CD4-positive, alpha-beta T cell treated with Interleukin-12 subunit alpha and Interleukin-12 subunit beta, for 1 hour (primary cell): ENCODE measurements around the gene RHOA.
"Not testable (repeated sequence)": the region's sequence is repeated elsewhere in the genome, so short reads cannot be mapped to it uniquely, and the experiment has no call there.

Experiments used
- DNase-seq: peaks from one replicate; pipeline ENCODE4 v3.0.0-alpha.2; 2020

RHOA gene

DNA sequence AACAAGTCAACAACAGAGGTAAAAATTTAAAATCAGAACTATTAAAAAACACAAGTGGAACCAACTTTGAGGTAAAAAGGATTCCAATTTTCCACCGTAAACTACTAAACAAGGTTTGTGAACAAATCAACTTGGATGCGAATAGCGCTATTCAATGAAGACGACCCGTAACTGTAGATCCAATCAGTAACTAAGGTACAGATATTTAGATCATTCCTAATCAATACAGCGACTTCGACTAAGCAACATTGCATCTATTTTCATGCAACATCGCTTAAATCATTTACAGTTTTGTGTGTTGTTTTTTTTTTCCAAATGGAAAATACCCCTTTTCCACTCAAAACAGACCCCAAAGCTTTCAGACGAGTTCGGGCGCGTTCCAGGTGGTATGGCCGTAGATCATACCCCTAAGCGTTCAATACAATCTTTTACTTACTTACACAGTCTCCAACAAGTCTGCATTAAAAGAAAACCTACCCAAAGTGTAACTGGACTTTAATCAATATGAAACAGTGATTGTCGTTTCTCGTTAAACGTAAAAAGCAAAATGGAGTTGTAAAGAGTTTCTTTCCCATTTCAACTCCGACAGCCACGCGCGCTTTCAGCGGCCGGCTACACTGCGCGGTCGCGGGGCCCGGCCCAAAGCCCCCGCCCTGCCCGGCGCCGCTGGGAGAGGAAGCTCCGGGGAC is 786 bp downstream of the RHOA start:
- no peak for DNase-seq

DNA sequence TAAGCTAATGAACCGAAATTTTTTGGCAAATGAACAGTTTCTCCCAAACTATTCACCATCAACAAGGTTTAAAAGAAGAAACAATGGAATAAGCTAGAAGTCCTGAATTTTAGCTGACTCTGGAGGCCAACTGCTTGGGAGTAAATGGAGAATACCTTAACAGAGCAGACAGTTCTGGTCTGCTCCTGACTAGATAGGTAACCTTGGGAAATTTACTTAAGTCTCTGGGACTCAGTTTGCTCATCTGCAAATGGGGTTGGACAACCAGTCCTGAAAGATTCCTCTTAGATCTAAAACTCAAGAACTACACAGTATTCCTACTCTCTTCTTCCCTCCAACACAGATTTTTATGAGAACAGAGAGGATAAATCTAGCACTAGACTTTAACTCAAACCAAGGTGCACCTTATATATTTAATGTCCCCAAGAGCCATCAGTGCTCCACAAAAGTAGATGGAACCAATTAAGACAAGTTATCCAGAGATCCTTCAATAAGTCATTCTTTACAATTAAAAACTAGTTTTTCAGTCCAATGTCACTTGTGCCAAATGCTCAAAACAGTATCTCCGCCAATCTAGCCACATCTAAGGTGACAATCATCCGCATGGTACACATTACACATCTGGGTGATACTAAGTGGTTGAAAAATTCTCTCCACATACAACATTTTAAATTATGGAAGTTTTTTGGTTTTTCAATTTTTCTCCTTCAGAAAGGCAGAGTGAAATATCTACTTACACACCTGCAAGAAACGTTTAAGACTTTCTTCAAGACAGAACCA is 1.5 kb downstream of the RHOA start:
- peak; percentile 43 for DNase-seq

DNA sequence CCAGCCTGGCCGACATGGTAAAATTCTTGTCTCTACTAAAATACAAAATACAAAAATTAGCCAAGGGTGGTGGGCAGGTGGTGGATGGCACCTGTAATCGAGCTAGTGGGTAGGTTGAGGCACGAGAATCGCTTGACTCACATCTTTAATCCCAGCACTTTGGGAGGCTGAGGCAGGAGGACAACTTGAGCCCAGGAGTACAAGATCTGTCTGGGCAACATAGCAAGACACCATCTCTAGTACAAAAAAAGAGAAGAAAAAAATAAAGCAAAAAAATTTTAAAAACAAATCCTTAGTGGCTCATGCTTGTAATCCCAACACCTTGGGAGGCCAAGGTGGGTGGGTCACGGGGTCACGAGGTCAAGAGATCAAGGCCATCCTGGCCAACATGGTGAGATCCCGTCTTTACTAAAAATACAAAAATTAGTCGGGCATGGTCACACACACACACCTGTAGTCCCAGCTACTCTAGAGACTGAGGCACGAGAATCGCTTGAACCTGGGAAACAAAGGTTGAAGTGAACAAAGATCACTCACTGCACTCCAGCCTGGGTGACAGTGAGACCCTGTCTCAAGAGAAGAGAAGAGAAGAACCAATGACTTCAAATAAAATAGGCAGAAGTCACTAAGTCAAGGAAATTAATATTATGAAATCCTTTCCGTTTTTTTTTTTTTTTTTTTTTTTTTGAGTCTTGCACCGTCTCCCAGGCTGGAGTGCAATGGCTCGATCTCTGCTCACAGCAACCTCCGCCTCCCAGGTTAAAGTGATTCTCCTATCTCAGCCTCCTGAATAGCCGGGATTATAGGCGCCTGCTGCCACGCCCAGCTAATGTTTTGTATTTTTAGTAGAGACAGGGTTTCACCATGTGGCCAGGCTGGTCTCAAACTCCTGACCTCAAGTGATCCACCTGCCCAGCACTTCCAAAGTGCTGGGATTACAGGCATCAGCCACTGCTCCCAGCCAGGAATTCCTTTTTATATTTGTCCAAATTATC is 4.9 kb downstream of the RHOA start:
- DNase-seq, result no peak

DNA sequence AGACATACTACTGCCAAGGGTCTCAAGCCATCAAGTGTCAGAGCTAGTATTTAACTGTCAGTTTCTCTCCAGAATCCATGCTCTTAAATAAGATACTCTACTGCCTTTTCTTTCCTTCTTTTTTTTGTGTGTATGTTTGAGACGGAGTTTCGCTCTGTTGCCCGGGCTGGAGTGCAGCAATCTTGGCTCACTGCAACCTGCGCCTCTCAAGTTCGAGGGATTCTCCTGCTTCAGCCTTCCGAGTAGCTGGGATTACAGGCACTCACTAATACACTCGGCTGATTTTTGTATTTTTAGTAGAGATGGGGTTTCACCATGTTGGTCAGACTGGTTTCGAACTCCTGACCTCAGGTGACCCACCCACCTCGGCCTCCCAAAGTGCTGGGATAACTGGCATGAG is 6.2 kb downstream of the RHOA start:
- not testable (repeated sequence) for DNase-seq

DNA sequence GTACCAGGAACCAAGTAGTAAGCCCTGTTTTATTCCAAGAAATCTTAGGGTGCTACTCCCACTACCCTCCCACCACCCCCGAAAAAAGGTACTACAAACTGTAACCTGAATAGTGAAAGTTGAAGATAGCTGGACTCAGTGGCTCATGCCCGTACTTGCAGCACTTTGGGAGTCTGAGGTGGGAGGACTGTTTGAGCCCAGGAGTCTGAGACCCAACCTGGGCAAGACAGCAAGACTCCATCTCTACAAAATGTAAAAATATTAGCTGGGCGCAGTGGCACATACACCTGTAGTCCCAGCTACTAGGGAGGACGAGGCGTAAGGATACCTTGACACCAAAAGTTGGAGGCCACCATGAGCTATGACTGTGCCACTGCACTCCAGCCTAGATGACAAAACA is 7.9 kb downstream of the RHOA start:
- DNase-seq, result no peak

DNA sequence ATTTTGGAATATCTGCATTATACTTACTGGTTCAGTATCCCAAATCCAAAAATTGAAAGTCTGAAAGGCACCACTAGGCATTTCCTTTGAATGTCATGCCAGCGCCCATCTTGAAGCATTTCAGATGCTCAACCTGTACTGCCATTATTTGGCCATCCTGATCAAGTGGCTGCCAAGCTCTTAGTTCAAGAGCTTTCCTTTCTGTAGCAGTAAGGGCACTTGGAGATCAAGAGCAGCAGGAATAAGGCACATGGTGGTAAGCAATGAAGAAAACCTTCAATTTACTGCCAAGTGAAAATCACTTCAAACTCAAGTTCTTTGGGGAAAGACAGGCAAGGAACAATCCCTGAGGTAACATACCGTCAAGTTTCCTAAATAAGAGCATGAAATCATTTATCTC is 10.0 kb downstream of the RHOA start:
- DNase-seq, result no peak

DNA sequence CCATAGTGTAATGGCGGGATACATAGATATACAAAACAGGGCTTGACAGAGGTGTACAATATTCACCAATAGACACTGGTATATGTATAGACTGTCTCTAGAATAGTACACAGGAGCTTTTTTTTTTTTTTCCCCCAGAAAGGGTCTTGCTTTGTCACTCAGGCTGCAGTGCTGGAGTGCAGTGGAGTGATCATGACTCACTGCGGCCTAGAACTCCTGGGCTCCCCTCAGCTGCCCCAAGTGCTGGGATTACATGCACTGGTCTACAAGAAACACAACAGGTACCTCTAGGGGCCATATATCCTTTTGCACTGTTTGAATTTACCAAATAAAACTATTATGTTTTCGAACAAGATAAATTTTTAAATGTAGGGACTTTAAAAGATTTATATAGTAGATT is 12.3 kb downstream of the RHOA start:
- DNase-seq, result no peak

DNA sequence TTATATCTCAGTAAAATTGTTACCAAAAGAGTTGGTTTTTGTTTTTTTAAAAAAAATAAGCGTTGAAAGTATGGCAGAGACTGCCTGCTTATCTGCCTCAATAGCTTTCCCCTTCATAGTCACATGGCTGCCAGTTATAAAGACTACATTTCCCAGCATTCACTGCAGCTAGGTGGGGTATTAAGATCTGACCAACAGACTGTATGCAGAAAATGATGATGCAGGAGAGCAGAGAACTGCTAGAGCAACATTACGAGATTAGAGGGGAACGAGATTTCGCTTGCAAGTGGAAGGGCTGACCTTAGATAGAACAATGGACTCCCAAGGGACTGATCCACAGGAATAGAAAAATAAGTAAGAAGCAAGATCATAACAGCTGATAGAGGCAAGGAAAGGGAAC is 14.3 kb downstream of the RHOA start:
- DNase-seq, result peak; percentile 24

DNA sequence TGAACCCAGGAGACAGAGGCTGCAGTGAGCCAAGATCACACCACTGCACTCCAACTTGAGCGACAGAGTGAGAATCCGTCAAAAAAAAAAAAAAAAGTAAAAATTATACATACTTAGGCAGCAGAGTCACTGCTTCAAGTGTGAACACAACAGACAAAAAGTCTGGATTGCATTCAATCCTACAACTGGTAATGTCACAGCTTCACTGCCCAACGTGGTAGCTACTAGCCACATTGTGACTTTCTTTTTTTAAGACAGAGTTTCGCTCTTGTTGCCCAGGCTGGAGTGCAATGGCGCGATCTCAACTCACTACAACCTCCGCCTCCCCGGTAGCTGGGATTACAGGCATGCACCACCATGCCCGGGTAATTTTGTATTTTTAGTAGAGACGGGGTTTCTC is 20.5 kb downstream of the RHOA start:
- not testable (repeated sequence) for DNase-seq

DNA sequence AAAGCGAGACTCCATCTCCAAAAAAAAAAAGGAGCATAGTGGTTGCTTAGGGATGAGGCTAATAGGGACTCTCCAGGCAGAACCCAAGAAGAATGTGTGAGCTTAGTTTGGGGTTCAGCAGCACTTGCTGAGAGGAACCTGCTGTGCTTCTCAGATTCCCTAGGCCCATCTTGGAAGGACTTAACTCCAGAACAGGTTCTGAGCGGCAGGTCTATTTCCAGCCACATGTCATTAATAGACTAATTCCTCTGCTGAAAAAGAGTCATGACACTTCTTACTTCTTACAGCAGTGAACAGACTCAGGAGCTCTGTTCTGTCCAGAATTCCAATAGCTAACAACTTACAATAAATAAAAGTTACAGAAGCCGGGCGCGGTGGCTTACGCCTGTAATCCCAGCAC is 22.5 kb downstream of the RHOA start:
- DNase-seq, result no peak

DNA sequence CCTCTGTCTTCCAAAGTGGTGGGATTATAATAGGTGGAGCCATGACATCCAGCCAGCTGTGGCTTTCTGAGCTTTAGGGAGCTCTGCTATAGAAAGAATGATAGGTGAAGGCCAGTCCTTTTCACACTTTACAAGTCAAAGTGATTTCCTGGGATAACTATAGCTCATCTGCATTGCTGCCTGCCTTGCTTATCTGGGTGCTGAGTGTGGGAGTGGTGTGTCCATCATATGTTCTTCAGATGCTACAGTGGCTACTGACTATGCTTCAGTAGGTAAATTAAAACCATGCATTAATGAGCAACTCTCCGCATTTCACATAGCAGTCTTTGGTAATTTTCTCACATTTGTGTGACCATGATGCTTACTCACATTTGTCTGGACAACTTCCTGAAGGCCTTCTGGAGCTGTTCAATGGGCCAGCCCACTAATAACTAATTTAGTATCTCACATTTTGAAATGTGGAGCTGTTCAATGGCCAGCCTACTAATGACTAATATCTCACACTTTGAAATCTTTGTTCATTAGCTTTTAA is 23.4 kb downstream of the RHOA start:
- no peak for DNase-seq

DNA sequence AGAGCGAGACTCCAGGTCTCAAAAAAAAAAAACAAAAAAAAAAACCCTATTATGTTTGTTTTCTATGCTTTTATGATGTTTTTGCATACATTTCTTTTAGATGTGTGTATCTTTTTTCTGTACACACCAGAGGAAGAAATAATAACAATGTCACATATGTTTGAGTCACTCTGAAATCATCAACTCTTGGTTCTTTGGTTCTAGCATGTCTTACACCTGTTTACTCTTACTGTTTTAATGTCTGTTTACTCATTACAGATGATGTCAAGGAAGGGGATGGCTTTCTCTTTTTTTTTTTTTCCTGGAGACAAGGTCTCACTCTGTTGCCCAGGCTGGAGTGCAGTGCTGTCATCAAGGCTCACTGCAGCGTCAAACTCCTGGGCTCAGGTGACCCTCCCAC is 24.1 kb downstream of the RHOA start:
- DNase-seq, result no peak

DNA sequence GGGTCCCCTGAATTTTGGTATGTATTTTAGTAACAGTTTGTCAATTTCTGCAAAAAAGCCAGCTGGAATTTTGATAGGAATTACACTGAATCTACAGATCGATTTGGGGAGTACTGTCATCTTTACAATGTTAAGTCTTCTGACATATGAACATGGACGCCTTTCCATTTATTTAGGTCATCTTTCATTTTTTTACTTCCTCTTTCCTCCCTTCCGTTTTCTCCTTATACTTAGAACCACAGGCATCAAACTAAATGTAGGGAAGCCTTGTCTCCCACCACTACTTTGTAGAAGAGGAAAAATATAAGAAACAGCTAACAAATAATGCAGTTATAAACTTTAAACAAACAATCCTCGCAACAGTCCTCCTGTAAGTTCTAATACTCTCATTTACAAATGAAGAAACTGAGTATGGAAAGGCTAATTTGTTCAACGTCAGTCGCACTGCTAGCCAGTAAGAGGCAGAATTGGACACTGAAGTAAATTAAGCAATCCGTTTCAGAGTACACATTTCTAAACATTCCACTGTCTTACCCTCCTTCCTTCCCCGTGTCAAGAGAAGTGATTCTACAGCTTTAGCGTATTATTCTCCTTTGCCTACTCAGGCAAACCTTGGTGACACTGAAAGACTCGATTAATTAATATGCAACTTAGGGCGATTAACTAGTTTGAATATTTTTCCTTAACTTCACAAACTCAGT is 25.6 kb downstream of the RHOA start:
- no peak for DNase-seq

DNA sequence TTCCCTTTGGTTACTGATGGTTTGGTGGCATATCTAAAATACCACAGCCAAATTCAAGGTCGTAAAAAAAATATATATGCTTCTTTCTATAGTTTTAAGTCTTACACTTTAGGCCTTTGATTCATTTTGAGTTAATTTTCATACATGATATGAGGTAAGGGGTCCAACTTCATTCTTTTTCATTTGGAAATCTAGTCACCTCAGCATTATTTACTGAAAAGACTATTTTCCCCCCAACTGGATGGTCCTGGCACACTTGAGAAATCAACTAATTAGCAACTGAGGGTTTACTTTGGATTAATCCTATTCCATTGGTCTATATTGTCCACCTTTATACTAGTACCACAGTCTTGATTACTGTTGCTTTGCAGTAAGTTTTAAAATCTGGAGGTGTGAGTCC is 26.2 kb downstream of the RHOA start:
- DNase-seq, result no peak

DNA sequence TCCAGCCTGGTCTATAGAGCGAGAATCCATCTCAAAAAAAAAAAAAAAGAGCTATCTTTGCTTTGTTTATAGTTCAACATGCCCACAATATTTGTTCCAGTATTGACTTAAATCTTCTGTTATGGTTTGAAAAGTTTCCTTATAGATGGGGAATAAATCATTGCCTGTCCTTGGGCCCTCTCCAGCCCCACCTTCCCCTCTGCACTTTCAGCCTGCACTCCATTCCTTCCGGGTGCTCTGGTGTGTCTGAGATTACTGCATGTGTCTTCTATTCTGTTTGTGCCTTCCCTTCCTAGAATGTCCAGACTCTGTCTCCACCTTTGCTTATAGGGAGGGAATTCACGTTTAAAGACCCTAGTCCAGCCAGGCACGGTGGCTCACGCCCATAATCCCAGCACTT is 28.4 kb downstream of the RHOA start:
- DNase-seq, result no peak

DNA sequence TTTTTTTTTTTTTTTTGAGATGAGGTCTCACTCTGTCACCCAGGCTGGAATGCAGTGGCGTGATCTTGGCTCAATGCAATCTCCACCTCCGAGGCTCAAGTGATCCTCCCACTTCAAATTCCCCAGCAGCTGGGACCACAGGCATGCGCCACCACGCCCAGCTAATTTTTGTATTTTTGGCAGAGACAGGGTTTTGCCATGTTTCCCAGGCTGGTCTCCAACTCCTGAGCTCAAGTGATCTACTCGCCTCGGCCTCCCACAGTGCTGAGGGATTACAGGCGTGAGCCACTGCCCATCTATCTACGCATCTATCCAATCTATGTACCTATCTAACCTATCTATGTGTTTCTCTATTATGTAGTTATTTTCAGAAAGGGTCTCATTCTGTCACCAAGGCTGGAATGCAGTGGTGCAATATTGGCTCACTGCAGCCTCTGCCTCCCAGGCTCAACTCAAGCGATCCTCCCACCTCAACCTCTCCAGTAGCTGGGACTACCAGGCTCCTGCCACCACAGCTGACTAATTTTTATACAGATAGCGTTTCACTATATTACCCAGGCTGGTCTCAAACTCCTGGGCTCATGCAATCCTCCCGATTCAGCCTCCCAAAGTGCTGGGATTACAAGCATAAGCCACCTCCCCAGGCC is 33.4 kb downstream of the RHOA start:
- DNase-seq, result no peak

DNA sequence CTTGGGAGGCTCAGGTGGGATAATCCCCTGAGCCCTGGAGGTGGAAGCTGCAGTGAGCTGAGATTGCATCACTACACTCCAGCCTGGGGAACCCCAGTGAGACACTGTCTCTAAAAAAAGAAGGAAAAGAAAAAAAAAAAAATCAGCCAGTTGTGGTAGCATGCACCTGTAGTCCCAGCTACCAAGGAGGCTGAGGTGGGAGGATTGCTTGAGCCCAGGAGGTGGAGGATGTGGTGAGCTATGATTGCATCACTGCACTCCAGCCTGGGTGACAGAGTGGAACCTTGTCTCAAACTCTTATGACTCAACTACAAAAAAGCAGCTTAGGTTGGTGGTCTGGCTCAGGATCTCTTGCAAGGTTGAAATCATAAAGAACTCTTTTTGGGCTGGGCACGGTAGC is 34.3 kb downstream of the RHOA start:
- peak; percentile 44 for DNase-seq

DNA sequence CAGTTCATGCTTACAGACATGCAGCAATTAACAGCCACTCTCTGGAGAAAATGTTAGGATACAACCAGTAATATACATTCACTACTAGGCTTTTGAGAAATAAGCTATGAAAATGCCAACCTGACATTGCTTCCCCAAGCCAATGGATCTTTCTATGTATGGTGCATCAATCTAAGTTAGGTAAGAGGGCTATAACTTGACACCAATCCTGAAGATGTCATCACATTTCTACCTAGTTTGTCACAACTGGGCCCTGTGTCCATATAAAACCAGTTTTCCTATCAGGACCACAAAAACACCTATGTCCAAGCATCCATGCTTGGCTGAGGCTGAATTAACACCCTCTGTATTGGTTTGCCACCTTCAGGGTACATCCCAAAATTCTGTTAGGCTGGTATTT is 39.8 kb downstream of the RHOA start:
- DNase-seq, result no peak

DNA sequence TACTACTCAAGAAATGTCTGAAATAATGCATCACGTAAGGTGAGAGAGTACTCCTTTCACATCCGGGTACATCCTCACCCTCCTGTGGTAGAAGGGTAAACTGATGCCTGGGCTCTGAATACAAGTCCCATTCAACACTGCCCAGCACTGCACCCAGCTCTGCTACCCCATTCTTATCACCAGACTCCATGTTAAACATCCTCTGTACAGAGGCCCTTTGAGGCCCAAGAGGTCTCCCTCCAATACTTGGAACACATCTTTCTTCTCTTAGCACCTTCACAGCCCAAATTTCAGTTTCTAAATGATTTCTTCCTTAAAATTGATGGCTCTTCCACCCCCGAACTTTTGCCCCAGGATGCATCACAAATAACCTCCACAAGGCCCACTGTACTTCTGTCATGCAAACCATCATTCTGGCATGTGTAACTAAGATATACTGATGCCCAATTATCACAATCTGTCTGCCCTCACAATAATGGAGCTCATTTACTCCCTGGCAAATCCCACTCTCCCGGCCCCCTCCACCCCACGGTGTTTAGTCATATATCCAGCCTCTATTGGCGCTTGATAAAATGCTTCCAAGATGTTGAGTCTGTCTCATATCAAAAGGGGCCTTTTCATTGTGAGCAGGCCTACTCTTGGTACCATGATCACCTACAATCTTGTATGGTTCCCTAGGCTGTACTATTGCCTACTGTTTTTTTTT is 41.0 kb downstream of the RHOA start:
- no peak for DNase-seq

DNA sequence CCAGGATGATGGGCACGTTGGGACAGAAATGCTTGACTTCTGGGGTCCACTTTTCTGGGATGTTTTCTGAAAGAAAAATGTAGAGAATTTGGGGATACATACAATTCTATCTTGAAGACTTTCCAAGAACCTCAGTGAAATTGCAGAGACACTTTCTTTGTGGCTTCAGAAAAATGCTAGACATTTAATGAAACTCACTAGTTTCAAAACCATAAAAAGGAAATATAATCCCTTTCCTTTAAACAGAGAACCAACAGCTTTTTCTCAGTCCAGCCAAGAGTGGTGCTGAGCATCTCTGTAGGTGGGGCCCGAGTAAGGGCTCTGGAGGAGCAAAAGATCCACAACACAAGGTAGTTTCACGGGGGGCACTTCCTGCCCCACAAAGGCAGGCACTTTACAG is 49.2 kb downstream of the RHOA start:
- no peak for DNase-seq

DNA sequence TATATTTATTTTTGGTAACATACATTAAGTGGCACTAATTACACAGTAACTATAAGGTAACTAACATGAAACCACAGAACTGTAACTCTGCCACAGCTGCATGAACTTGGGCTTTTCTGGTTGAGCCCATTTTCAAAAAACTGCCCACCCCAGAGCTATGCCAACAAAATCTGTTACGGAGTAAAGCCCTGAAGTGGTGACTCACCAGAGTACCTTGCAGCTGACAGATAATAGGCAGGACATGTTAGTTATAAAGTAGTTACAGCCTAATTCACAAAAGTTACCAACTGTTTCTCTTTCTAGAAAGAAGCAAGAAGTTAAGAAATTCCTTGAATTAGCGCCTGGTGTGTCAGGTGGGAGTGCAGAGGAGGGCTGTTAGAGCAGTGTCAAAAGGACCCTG is 52.2 kb downstream of the RHOA start:
- no peak for DNase-seq

DNA sequence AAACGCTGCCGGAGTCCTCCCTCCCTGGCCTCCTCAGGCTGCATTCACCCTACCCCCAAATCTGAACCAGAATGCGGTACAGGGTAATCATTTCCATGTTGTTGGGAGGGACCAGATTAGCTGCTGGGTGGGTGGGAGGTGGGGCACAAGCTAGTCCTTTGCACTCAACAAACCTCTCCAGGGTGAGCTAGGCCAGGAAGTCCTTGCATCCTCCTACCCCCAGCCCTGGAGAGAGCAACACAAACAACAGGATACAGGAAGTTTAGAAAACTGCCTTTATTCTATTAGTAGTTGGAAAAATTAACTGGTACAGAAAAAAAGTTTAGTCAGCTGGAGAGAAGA is 52.9 kb downstream of the RHOA start:
- DNase-seq, result no peak
